Astrocyte of the spinal cord (primary cell): Measurements from ENCODE around the gene R3HDM4.

Experiments used
- DNase-seq: peaks from one replicate; pipeline ENCODE4 v3.0.0; 2011; ENCODE audit warnings: low read depth, low spot score
- H3K4me3 ChIP-seq: 2 replicates; pipeline ENCODE4 v1.5.1; 2011; ENCODE audit warnings: low read depth, mild to moderate bottlenecking, low read length, moderate library complexity
- CTCF ChIP-seq: IDR thresholded peaks from 2 replicates; pipeline ENCODE4 v1.5.1; 2012; ENCODE audit warnings: low read depth, mild to moderate bottlenecking, low read length, inconsistent platforms
- in situ Hi-C: cut with HindIII; loops from 2 replicates; pipeline ENCODE4 v1.10.0; 2017; ENCODE audit warnings: low sequenced_read_pairs

R3HDM4 gene

GRCh38 chr19:876780-877314, 36.2 kb downstream of the R3HDM4 start:
- no peak for TF ChIP-seq CTCF
- in situ Hi-C loops, result no loop called here
- no peak overlapping the region for H3K4me3 ChIP-seq
- DNase-seq, result no peak

- in situ Hi-C loops, result no loop called here
- no peak for TF ChIP-seq CTCF
- no peak for DNase-seq
Measured at GRCh38 chr19:876089-876488, 36.9 kb downstream of the R3HDM4 start.

GRCh38 chr19:875265-875879, 37.6 kb downstream of the R3HDM4 start:
- DNase-seq, result no peak
- no peak for TF ChIP-seq CTCF
- no peak overlapping the region for H3K4me3 ChIP-seq
- in situ Hi-C loops, result no loop called here

More at GRCh38 chr19:876089-876488, 36.9 kb downstream of the R3HDM4 start:
- no peak overlapping the region for H3K4me3 ChIP-seq

- in situ Hi-C loops, result no loop called here
- no peak for TF ChIP-seq CTCF
- DNase-seq, result no peak
- H3K4me3 ChIP-seq, result no peak overlapping the region
Measured at GRCh38 chr19:873561-874041, 39.4 kb downstream of the R3HDM4 start.

GRCh38 chr19:873084-873483, 39.9 kb downstream of the R3HDM4 start:
- TF ChIP-seq CTCF, result no peak
- no peak overlapping the region for H3K4me3 ChIP-seq
- in situ Hi-C loops, result no loop called here
- no peak for DNase-seq

- peak; percentile 34 for DNase-seq
- in situ Hi-C loops, result no loop called here
- TF ChIP-seq CTCF, result no peak
- no peak overlapping the region for H3K4me3 ChIP-seq
Measured at GRCh38 chr19:872266-872951, 40.6 kb downstream of the R3HDM4 start.
